GM21717 (cell line): ENCODE measurements around the gene FDXR.
"Not testable (repeated sequence)": the region's sequence is repeated elsewhere in the genome, so short reads cannot be mapped to it uniquely, and the experiment has no call there.

Source experiments
- ATAC-seq: cut with Tn5 transposase; IDR thresholded peaks from one replicate; pipeline ENCODE4 v1.9.1; 2021; ENCODE audit warnings: mild to moderate bottlenecking, moderate library complexity; ENCODE audit not compliant: unreplicated experiment

Gene FDXR

GRCh38 chr17:74872313-74873036, at the start of gene FDXR:
TSS of gene FDXR (minus strand) at chr17:74872994. CDS start at chr17:74872944, 50 bp downstream.
- peak; percentile 49 for ATAC-seq

DNA sequence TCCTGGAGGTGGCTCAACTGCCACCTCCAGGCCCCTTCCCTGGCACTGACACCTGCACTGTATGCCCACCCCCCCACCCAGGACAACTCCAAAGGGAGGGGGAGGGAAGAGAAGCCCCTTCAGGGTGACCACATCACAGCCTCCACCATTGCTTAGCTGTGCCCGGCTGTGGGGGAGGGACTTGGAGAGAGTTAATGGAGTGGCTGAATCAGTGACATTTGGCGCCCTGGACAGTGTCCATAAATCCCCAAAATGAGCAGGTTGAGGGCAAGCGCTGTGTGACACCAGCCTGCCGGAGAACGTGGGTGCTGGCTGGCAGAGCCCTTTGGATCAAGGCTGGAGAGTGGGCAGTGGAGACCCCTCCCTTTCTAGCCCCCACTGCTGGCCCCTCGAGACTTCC, 49.4 kb upstream of the FDXR start:
- no peak for ATAC-seq

GRCh38 chr17:74921769-74922168, 49.0 kb upstream of the FDXR start:
- ATAC-seq, result no peak

GRCh38 chr17:74921026-74921681, 48.4 kb upstream of the FDXR start:
- no peak for ATAC-seq

GRCh38 chr17:74920642-74921025, 47.8 kb upstream of the FDXR start:
- ATAC-seq, result no peak

GRCh38 chr17:74920306-74920620, 47.5 kb upstream of the FDXR start:
- no peak for ATAC-seq

DNA sequence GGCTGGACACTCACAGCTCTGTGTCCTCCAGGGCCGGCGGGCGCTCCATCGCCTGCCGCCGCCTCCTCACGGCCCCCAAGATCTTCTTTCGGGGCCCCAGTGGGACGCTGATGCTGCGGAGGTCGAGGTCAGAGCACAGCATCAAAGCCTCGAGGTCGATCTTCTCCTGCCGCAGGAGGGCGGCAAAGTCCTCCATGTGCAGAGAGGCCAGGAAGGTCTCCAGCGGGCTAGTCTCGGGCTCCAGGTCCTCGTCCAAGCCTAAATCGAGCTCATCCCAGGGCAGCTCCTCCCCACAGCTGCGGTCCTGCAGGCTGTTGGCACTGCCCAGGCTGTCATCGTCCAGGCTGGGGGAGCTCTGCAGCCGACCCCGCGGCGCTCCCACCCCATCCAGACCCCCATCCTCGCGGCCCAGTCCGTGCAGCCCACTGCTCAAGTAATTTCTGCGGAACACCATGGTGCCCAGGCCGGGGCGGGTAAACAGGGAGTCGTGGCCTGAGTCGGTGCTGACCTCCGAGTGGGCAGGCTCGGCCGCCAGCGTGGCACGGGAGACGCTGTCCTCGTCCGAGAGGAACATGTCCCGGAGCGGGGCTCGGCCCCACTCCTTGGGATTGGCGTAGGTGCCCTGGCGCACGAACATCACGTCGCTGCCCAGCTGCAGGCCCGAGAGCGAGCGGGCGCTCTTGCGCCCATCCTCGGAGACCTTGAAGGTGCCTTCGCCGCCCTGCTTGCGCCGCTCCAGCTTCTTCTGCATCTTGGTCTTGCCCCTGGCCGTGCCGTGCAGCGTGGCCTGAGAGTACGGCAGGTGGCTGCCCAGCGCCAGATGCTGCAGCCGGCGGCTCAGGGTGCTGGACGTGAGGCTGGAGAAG, 46.9 kb upstream of the FDXR start:
- ATAC-seq, result no peak

- ATAC-seq, result no peak
These were observed 46.1 kb upstream of the FDXR start for GRCh38 chr17:74918906-74919305.

GRCh38 chr17:74917430-74917829, 44.6 kb upstream of the FDXR start:
- no peak for ATAC-seq

DNA sequence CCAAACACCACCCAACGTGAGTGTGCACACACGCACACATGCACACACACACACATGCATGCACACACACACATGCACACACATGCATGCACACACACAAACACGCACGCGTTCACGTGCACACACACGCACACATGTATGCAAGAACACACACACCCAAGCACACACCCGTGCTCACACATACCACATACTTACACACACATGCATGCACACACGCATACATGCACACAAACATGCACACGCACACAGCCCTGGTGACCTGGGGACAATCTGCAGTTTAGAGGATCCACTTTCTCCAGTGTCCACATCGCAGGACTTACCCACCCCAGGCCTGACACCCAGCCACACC, 44.0 kb upstream of the FDXR start:
- ATAC-seq, result no peak

- ATAC-seq, result no peak
These were observed 43.5 kb upstream of the FDXR start for GRCh38 chr17:74916136-74916850.

DNA sequence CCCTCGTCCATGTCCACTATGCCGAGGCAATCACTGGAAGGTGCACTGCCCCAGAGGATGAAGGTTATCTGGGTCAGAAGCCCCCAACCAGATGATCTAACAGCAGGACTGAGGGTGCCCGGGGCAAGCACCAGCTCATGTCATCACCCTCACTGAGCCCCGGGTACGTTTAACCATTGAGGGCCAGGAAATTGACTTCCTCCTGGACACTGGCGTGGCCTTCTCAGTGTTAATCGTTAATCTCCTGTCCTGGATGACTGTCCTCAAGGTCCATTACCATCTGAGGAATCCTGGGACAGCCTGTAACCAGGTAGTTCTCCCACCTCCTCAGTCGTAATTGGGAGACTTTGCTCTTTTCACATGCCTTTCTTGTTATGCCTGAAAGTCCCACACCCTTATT, 38.6 kb upstream of the FDXR start:
- ATAC-seq, result not testable (repeated sequence)

GRCh38 chr17:74909097-74909496, 36.3 kb upstream of the FDXR start:
- not testable (repeated sequence) for ATAC-seq

GRCh38 chr17:74907012-74907411, 34.2 kb upstream of the FDXR start:
- ATAC-seq, result no peak

GRCh38 chr17:74906214-74906793, 33.5 kb upstream of the FDXR start:
- not testable (repeated sequence) for ATAC-seq

- no peak for ATAC-seq
These were observed 32.1 kb upstream of the FDXR start for GRCh38 chr17:74904687-74905409.

GRCh38 chr17:74903671-74904070, 30.9 kb upstream of the FDXR start:
- ATAC-seq, result no peak

DNA sequence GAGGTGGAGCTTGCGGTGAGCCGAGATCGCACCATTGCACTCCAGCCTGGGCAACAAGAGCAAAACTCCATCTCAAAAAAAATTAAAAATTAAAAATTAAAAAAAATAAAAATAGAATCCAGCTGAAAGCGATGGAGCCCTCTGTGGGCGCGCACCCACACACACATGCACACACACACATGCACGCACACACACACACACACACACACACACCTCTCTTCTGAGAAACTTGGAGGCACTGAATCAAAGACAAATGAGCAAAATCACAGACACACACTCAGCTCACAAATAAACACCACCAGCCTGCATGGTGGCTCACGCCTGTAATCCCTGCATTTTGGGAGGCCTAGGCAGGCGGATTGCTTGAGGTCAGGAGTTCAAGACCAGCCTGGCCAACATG, 30.2 kb upstream of the FDXR start:
- no peak for ATAC-seq

DNA sequence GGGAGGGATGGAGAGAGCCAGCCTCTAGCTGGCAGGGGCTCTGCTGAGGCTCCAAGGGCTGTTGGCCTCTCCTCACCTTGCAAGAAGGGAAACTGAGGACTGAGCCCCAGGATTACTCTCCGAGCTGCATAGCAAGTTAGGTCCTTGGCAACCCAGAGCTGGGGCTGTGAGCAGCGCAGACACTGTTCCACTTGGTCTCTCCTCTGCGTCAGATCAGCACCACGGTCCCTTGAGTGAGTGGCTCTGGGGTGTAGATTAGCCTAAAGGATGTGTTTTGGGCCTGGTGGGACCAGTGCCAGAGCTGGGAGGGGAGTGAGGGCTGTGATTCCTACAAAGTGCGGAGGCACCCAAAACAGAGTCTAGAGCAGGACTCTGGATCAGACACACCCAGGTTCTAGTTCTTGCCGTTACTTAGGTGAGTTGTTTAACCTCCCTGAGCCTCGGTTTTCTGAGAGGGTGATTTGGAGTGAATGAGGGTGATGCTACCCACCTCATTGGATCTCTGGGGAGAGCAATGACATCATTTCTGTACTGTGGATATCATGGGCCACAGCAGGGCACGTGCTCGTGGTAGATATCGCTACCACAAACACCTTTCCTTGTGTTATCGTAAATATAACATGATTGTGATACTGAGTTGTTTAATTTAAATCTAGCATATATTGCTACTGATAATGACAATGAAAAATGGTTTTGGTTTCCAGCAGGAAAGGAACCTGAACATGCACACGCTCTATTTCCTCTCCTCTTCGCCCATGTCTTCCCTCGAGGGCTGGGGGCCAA, 28.8 kb upstream of the FDXR start:
- no peak for ATAC-seq

GRCh38 chr17:74900208-74900607, 27.4 kb upstream of the FDXR start:
- no peak for ATAC-seq
